Trophoblast cell (in vitro differentiated cells and primary cell): ENCODE data around the gene SYNPR. TPM values are rescaled to one million over a fixed set of nuclear protein-coding genes. Genes with fewer than 3 reads are reported as not detected.
A peak's percentile ranks its signal among the peaks of the same experiment; 100 is the strongest.

Experiments
- DNase-seq, 2 donors: peaks; one replicate each; pipeline ENCODE4 v3.0.0-alpha.2; 2016
- H2AFZ ChIP-seq: 2 replicates; pipeline ENCODE4 v1.6.1; 2013; ENCODE audit warnings: low read length, moderate library complexity, mild to moderate bottlenecking; ENCODE audit not compliant: insufficient read depth, poor library complexity
- H2AK5ac ChIP-seq: 2 replicates; pipeline ENCODE4 v1.6.1; 2013; ENCODE audit warnings: mild to moderate bottlenecking, low read length
- H2BK120ac ChIP-seq: 2 replicates; pipeline ENCODE4 v1.6.1; 2013; ENCODE audit warnings: low read length, mild to moderate bottlenecking, moderate library complexity; ENCODE audit not compliant: insufficient read depth, poor library complexity
- H2BK12ac ChIP-seq: 2 replicates; pipeline ENCODE4 v1.6.1; 2013; ENCODE audit warnings: mild to moderate bottlenecking, low read length, moderate library complexity
- H2BK5ac ChIP-seq: 2 replicates; pipeline ENCODE4 v1.6.1; 2013; ENCODE audit warnings: low read length, low read depth, moderate library complexity, mild to moderate bottlenecking; ENCODE audit not compliant: poor library complexity
- H3K14ac ChIP-seq: 2 replicates; pipeline ENCODE4 v1.6.1; 2013; ENCODE audit warnings: mild to moderate bottlenecking, low read length
- H3K18ac ChIP-seq: 2 replicates; pipeline ENCODE4 v1.6.1; 2013; ENCODE audit warnings: mild to moderate bottlenecking, low read length
- H3K23ac ChIP-seq: 2 replicates; pipeline ENCODE4 v1.6.1; 2013; ENCODE audit warnings: low read length
- H3K27ac ChIP-seq: 2 replicates; pipeline ENCODE4 v1.5.1; 2013; ENCODE audit warnings: low read depth, mild to moderate bottlenecking, inconsistent platforms, low read length, moderate library complexity
- H3K27me3 ChIP-seq: 2 replicates; pipeline ENCODE4 v1.6.1; 2013; ENCODE audit warnings: inconsistent platforms, mild to moderate bottlenecking, low read length, moderate library complexity; ENCODE audit not compliant: insufficient read depth
- H3K36me3 ChIP-seq, 2 experiments: 1 replicate in 1 of 2; 2 replicates in 1 of 2; pipeline ENCODE4 v1.6.1; 2013; ENCODE audit warnings: low read length in 2 of 2, mild to moderate bottlenecking in 2 of 2, moderate library complexity in 1 of 2; ENCODE audit not compliant: insufficient read depth in 2 of 2, control insufficient read depth in 1 of 2
- H3K4ac ChIP-seq: 2 replicates; pipeline ENCODE4 v1.6.1; 2013; ENCODE audit warnings: low read depth, mild to moderate bottlenecking, low read length, moderate library complexity
- H3K4me1 ChIP-seq, 2 experiments: 1 replicate in 1 of 2; 2 replicates in 1 of 2; pipeline ENCODE4 v1.6.1; 2013; ENCODE audit warnings: low read length in 2 of 2, mild to moderate bottlenecking in 2 of 2, moderate library complexity in 1 of 2; ENCODE audit not compliant: insufficient read depth in 2 of 2, control insufficient read depth in 1 of 2
- H3K4me2 ChIP-seq: 2 replicates; pipeline ENCODE4 v1.6.1; 2013; ENCODE audit warnings: inconsistent platforms, mild to moderate bottlenecking, low read length, moderate library complexity
- H3K4me3 ChIP-seq: 2 replicates; pipeline ENCODE4 v1.5.1; 2013; ENCODE audit warnings: mild to moderate bottlenecking, low read depth, low read length, inconsistent platforms
- H3K79me1 ChIP-seq: one replicate; pipeline ENCODE4 v1.6.1; 2013; ENCODE audit warnings: low read length
- H3K79me2 ChIP-seq: 2 replicates; pipeline ENCODE4 v1.6.1; 2013; ENCODE audit warnings: low read length, mild to moderate bottlenecking; ENCODE audit not compliant: control insufficient read depth, insufficient read depth, poor library complexity
- H3K9ac ChIP-seq: 2 replicates; pipeline ENCODE4 v1.6.1; 2013; ENCODE audit warnings: mild to moderate bottlenecking, low read length
- H3K9me3 ChIP-seq: 2 replicates; pipeline ENCODE4 v1.6.1; 2013; ENCODE audit warnings: low read depth, mild to moderate bottlenecking, control low read depth, inconsistent platforms, low read length; ENCODE audit not compliant: insufficient read depth
- H4K12ac ChIP-seq: 2 replicates; pipeline ENCODE4 v1.6.1; 2013; ENCODE audit warnings: low read depth, mild to moderate bottlenecking, low read length, moderate library complexity
- H4K8ac ChIP-seq: 2 replicates; pipeline ENCODE4 v1.6.1; 2013; ENCODE audit warnings: low read depth, mild to moderate bottlenecking, low read length, moderate library complexity
- H4K91ac ChIP-seq: one replicate; pipeline ENCODE4 v1.6.1; 2013; ENCODE audit warnings: low read depth, mild to moderate bottlenecking, low read length, moderate library complexity
- WGBS: extraction: QIAGEN DNeasy Blood & Tissue Kit; methylation state at CpG from one replicate; pipeline ENCODE4 v1.1.7; 2013; ENCODE audit warnings: missing lambda C conversion rate; ENCODE audit not compliant: insufficient read length, insufficient coverage; ENCODE audit errors: extremely low coverage; 5-methylcytosine and 5-hydroxymethylcytosine counted together
- polyA plus RNA-seq: library from polyadenylated mRNA; stranded (reverse); fragments of 200-250 nt; gene quantifications from 2 replicates; pipeline ENCODE4 v1.2.3, GENCODE V29; 2013

The SYNPR gene
- 0.05 and 0.18 TPM in 2 replicates for polyA plus RNA-seq

DNA sequence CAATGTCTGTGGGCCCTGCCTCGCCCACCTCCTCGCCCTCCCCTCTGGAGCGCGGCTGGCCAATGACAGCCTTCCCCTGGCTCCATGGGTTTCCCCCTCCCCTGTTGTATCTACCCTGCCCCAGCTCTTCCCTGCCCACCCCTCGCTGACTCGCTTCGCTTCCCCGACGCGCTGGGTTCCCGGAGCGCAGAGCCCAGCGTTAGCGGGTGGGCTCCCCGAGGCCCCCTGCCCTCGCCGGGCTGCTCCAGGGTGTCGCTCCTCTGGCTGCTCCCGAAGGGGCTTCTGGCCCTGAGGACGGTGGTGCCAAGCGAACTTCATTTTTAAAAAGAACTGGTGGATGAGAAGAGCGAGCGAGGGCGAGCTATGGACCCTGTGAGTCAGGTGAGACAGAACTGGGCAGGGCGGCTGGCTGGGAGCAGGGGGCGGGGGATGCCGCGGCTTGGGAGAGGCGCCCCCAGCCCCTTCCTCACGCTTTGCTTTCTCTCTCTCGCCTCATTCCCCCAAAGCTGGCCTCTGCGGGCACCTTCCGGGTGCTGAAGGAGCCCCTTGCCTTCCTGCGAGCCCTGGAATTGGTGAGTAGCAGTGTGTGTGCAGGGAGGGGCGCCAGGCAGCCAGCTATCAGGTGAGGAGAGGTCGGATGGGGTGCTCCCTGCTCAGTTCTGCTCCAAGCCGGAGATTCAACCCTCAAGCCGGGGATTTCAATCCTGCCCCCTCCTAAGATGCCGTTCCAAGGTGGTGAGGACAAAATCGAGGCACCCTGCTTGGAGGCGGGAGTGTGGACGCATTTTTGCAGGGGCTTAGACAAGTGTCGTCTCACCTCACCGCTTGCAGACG is at the start of gene SYNPR:
TSS of gene SYNPR (plus strand) at position 138 of the 834 bp plus-strand sequence.
- Histone ChIP-seq H3K9ac (no peak within 1 kb of the TSS), H2BK120ac (no peak within 1 kb of the TSS), H3K36me3 (no peaks in the 10 kb centered on the region), H4K12ac (no peak within 1 kb of the TSS), H2BK5ac (no peak within 1 kb of the TSS), H3K23ac (no peak within 1 kb of the TSS), H3K14ac (no peak within 1 kb of the TSS), H4K91ac (no peak within 1 kb of the TSS), H2BK12ac (no peak within 1 kb of the TSS), H3K27ac (no peak within 1 kb of the TSS), H2AFZ (no peak within 1 kb of the TSS), H3K4me2 (peak within 1 kb of the TSS; percentile 76), H4K8ac (no peak within 1 kb of the TSS), H3K4me1 (peaks cover 6 to 11% of the 10 kb centered on the region in 2 experiments), H3K4ac (no peak within 1 kb of the TSS), H3K79me1 (no peaks in the 10 kb centered on the region), H3K18ac (no peak within 1 kb of the TSS), H2AK5ac (no peak within 1 kb of the TSS), H3K79me2 (no peaks in the 10 kb centered on the region), H3K27me3 (peaks cover 24% of the 10 kb centered on the region), H3K9me3 (peaks cover 3% of the 10 kb centered on the region), H3K4me3 (no peak within 1 kb of the TSS)
- no CpG with 5 or more reads among the region's 45 CpGs for WGBS
- DNase-seq, result no peak

DNA sequence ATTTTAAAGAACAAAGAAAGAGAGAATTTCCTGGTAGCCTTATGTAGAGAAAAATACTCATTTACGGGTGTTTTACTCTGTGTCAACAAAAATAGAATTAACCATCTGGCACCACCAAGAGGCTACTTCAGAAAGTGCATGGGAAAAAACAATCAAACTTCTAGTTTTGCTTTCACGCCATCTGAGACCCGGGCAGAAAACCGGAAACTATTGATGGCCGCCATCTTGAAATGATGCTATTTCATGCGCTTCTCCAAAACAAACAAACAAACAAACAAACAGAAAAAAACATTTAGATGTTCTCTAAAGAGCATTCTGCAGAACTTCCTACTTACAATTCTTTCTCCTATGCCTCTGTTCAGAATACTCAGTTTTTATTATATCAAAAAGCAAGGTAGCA is 49.4 kb upstream of the SYNPR start:
- Histone ChIP-seq H3K14ac (no peak overlapping the region), H3K4me3 (no peak overlapping the region), H3K27ac (no peak overlapping the region), H2BK5ac (no peak overlapping the region), H2BK120ac (no peak overlapping the region), H3K27me3 (no peaks in the 10 kb centered on the region), H3K4me1 (no peaks in the 10 kb centered on the region), H3K79me1 (no peaks in the 10 kb centered on the region), H4K12ac (no peak overlapping the region), H2AK5ac (no peak overlapping the region), H3K79me2 (no peaks in the 10 kb centered on the region), H3K18ac (no peak overlapping the region), H3K36me3 (no peaks in the 10 kb centered on the region), H4K91ac (no peak overlapping the region), H3K23ac (no peak overlapping the region), H4K8ac (no peak overlapping the region), H3K9ac (no peak overlapping the region), H3K9me3 (no peaks in the 10 kb centered on the region), H2AFZ (no peak overlapping the region), H2BK12ac (no peak overlapping the region), H3K4ac (no peak overlapping the region), H3K4me2 (no peak overlapping the region)
- DNase-seq, result peak; percentile 11 to 64
- WGBS, result no CpG with 5 or more reads among the region's 6 CpGs

DNA sequence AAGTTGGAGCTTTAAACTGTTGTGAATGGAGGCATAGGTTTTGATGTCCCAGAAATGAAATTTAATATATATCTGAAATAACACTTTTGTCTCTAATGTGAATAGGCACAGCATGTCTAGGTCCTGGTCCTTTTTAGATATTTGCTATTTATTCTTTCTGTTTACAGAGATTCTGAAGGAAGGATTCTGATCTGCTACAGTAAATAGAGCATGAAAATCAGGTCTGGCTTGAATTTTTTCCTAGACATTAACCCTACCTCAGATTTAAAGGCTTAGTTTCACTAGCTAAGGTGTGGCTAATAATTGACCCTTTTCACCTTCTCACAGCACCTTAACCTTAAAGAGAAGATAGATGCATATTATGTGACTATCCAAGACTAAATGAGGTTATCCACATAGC is 48.0 kb upstream of the SYNPR start:
- Histone ChIP-seq H2AFZ (no peak overlapping the region), H3K4me3 (no peak overlapping the region), H3K79me1 (no peaks in the 10 kb centered on the region), H3K23ac (no peak overlapping the region), H3K9me3 (no peaks in the 10 kb centered on the region), H4K8ac (no peak overlapping the region), H4K91ac (no peak overlapping the region), H2BK5ac (no peak overlapping the region), H3K27me3 (no peaks in the 10 kb centered on the region), H3K9ac (no peak overlapping the region), H3K79me2 (no peaks in the 10 kb centered on the region), H3K4ac (no peak overlapping the region), H2BK12ac (no peak overlapping the region), H2BK120ac (no peak overlapping the region), H3K14ac (no peak overlapping the region), H3K4me2 (no peak overlapping the region), H4K12ac (no peak overlapping the region), H3K18ac (no peak overlapping the region), H3K4me1 (no peaks in the 10 kb centered on the region), H2AK5ac (no peak overlapping the region), H3K36me3 (no peaks in the 10 kb centered on the region), H3K27ac (no peak overlapping the region)
- DNase-seq, result no peak

DNA sequence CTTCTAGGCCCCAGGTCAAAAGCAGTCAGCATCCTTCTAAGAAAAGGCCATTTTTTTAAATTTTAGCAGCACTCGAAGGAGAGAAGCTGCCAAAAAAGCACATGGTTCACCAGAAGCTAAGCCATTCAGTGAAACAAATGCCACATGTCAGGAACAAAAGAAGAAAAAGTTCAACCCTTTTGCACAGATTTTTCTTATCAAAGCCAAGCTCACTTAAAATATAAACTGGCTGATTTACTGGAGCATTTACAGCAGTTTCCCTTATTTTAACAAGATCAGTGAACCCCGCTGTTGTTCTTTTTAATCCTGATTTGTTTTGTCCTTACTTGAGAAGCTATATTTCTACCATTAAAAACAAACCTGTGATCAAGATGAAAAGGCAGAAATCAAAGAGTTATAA is 46.5 kb upstream of the SYNPR start:
- Histone ChIP-seq H3K4me1 (no peaks in the 10 kb centered on the region), H4K91ac (no peak overlapping the region), H4K12ac (no peak overlapping the region), H3K9ac (no peak overlapping the region), H2AK5ac (no peak overlapping the region), H3K4ac (no peak overlapping the region), H3K4me2 (no peak overlapping the region), H3K18ac (no peak overlapping the region), H2AFZ (no peak overlapping the region), H2BK5ac (no peak overlapping the region), H3K14ac (no peak overlapping the region), H3K79me2 (no peaks in the 10 kb centered on the region), H2BK120ac (no peak overlapping the region), H3K36me3 (no peaks in the 10 kb centered on the region), H4K8ac (no peak overlapping the region), H3K27me3 (no peaks in the 10 kb centered on the region), H3K9me3 (no peaks in the 10 kb centered on the region), H3K27ac (no peak overlapping the region), H2BK12ac (no peak overlapping the region), H3K79me1 (no peaks in the 10 kb centered on the region), H3K23ac (no peak overlapping the region), H3K4me3 (no peak overlapping the region)
- no CpG with 5 or more reads among the region's 2 CpGs for WGBS
- DNase-seq, result no peak
